Loucy (cell line): Measurements from ENCODE around the gene TGFBR3.

Source experiments
- EZH2phosphoT487 ChIP-seq: fragments of 200-600 bp; IDR thresholded peaks from 2 replicates; pipeline ENCODE4 v1.6.1; 2018; ENCODE audit warnings: antibody characterized with exemption, mild to moderate bottlenecking, moderate library complexity, borderline replicate concordance
- TF ChIP-seq, protein P1 (sequence below): fragments of 200-600 bp; sonication (generic); conservative IDR thresholded peaks from 2 replicates; pipeline ENCODE4 v1.5.1; 2014; ENCODE audit warnings: mild to moderate bottlenecking, antibody characterized with exemption, low read length

- TF ChIP-seq, protein P1, sequence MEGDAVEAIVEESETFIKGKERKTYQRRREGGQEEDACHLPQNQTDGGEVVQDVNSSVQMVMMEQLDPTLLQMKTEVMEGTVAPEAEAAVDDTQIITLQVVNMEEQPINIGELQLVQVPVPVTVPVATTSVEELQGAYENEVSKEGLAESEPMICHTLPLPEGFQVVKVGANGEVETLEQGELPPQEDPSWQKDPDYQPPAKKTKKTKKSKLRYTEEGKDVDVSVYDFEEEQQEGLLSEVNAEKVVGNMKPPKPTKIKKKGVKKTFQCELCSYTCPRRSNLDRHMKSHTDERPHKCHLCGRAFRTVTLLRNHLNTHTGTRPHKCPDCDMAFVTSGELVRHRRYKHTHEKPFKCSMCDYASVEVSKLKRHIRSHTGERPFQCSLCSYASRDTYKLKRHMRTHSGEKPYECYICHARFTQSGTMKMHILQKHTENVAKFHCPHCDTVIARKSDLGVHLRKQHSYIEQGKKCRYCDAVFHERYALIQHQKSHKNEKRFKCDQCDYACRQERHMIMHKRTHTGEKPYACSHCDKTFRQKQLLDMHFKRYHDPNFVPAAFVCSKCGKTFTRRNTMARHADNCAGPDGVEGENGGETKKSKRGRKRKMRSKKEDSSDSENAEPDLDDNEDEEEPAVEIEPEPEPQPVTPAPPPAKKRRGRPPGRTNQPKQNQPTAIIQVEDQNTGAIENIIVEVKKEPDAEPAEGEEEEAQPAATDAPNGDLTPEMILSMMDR, result no peak
- TF ChIP-seq EZH2phosphoT487, result no peak
Observed at GRCh38 chr1:91714867-91715381, 171.0 kb downstream of the TGFBR3 start.
